Breast epithelium (tissue), 3 donors: ENCODE measurements around the gene NIT2.

ENCODE experiments used
- CTCF ChIP-seq, 3 donors: fragments of 450-650 bp; IDR thresholded peaks; one replicate each; pipeline ENCODE4 v1.5.1; 2016 to 2017; ENCODE audit warnings: antibody characterized with exemption in 3 of 3, mild to moderate bottlenecking in 3 of 3, moderate library complexity in 3 of 3
- POLR2AphosphoS5 ChIP-seq, 3 donors: sonication (generic); formaldehyde crosslinking; IDR thresholded peaks; one replicate each; pipeline ENCODE4 v1.6.1; 2017; ENCODE audit warnings: antibody characterized with exemption in 3 of 3

- TF ChIP-seq POLR2AphosphoS5 (IDR thresholded peaks at IDR 0.05) (no peak), CTCF (IDR thresholded peaks at IDR 0.05) (no peak)
Observed at GRCh38 chr3:100404250-100404548, 69.6 kb downstream of the NIT2 start.
